Measurements from ENCODE around the gene PARD3B. TPM values are rescaled to one million over a fixed set of nuclear protein-coding genes. Genes with fewer than 3 reads are reported as not detected.

The PARD3B gene
- polyA plus RNA-seq, 3 donors: not detected

DNA sequence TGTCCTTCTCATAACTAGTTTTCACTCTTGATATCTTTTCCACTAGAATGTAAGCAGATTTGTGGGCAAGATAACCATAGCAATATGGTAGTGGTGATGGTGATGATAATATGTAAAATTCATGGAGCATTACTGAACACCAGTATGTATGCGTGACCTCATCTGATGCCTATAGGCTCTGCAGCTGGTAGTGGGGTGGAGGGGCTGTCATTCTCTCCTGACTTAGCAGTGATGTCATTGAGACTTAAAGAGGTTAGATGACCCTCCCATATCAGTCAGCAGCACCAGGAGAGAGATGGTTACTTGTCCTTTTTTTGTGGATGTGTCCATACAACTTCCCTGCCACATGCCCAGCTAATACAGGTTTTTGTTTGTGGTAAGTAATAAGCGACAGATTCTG, 27.9 kb downstream of the PARD3B start:
- no peak overlapping the region for H3K4me3 Mint-ChIP-seq
- WGBS (ENCODE audit: insufficient coverage): no CpG with 5 or more reads among the region's 2 CpGs
- H3K9ac ChIP-seq (ENCODE audit: insufficient read depth, low read length, poor library complexity, severe bottlenecking): no peak overlapping the region
- H3K27me3 Mint-ChIP-seq (ENCODE audit: low read depth in 3 of 3): peaks cover 0 to 1% (median 0%) of the 10 kb centered on the region in 3 donors
- no peaks in the 10 kb centered on the region for H4K20me1 ChIP-seq (ENCODE audit: insufficient read depth, low read length)
- peaks cover 0 to 4% (median 2%) of the 10 kb centered on the region in 7 donors for H3K9me3 Mint-ChIP-seq
- no peak overlapping the region for H3K27ac Mint-ChIP-seq
- intact Hi-C loops (cut with micrococcal nuclease): no loop called here
- H3K27me3 ChIP-seq (ENCODE audit: control insufficient read depth in 2 of 2, insufficient read depth in 2 of 2, low read length in 2 of 2): no peaks in the 10 kb centered on the region
- H3K4me1 ChIP-seq (ENCODE audit: control insufficient read depth in 1 of 2, insufficient read depth in 2 of 2, low read length in 2 of 2): no peaks in the 10 kb centered on the region
- no peaks in the 10 kb centered on the region for H3K4me1 Mint-ChIP-seq
- H3K4me3 ChIP-seq (replicated peaks in 1 of 3; ENCODE audit: low read depth in 2 of 3, low read length in 3 of 3): no peak overlapping the region
- H3K36me3 Mint-ChIP-seq: no peaks in the 10 kb centered on the region
- no peak overlapping the region for H3K4me2 ChIP-seq (replicated peaks; ENCODE audit: extremely low read depth, low read length, poor library complexity, severe bottlenecking)
- H3K9me3 ChIP-seq (replicated peaks in 1 of 2; ENCODE audit: control insufficient read depth in 1 of 2, insufficient read depth in 1 of 2, low read length in 2 of 2): no peaks in the 10 kb centered on the region
- no peak for DNase-seq
- H3K79me2 ChIP-seq (ENCODE audit: insufficient read depth, low read length): no peaks in the 10 kb centered on the region
- H3K36me3 ChIP-seq (replicated peaks in 1 of 2; ENCODE audit: control insufficient read depth in 1 of 2, insufficient read depth in 2 of 2, low read length in 2 of 2): no peaks in the 10 kb centered on the region
- TF ChIP-seq, protein P1, sequence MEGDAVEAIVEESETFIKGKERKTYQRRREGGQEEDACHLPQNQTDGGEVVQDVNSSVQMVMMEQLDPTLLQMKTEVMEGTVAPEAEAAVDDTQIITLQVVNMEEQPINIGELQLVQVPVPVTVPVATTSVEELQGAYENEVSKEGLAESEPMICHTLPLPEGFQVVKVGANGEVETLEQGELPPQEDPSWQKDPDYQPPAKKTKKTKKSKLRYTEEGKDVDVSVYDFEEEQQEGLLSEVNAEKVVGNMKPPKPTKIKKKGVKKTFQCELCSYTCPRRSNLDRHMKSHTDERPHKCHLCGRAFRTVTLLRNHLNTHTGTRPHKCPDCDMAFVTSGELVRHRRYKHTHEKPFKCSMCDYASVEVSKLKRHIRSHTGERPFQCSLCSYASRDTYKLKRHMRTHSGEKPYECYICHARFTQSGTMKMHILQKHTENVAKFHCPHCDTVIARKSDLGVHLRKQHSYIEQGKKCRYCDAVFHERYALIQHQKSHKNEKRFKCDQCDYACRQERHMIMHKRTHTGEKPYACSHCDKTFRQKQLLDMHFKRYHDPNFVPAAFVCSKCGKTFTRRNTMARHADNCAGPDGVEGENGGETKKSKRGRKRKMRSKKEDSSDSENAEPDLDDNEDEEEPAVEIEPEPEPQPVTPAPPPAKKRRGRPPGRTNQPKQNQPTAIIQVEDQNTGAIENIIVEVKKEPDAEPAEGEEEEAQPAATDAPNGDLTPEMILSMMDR (IDR thresholded peaks at IDR 0.05): no peak
- H2AFZ ChIP-seq (ENCODE audit: insufficient read depth, low read depth, low read length, poor library complexity, severe bottlenecking): no peak overlapping the region
- no peak overlapping the region for H3K27ac ChIP-seq (ENCODE audit: low read depth in 1 of 2, low read length in 2 of 2)

DNA sequence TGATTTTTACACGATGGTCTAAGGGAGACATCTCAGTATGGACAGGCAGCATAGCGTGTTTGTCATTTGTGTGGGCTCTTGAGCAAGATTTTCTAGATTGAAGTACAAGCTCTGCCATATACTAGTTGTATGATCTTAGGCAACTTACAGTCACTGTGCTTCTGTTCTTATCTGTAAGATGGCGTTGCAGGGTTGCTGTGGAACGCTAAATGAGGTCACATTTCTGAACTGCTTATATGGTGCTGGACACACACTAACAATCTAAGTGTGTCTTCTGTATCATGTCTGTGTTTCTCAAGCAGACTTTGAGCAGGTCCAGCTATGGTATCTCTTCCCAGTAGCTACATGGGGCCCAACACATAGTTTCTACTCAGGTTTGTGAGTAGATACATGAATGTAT, 29.2 kb downstream of the PARD3B start:
- TF ChIP-seq, protein P1 (IDR thresholded peaks at IDR 0.05): no peak
- DNase-seq: no peak
- Mint-ChIP-seq H3K4me3 (no peak overlapping the region), H3K9me3 (peaks cover 0 to 10% (median 4%) of the 10 kb centered on the region in 7 donors), H3K27me3 (ENCODE audit: low read depth in 3 of 3) (peaks cover 0 to 1% (median 0%) of the 10 kb centered on the region in 3 donors), H3K27ac (no peak overlapping the region), H3K4me1 (no peaks in the 10 kb centered on the region), H3K36me3 (no peaks in the 10 kb centered on the region)
- H3K4me3 ChIP-seq (replicated peaks in 1 of 3; ENCODE audit: low read depth in 2 of 3, low read length in 3 of 3): no peak overlapping the region
- H3K9me3 ChIP-seq (replicated peaks in 1 of 2; ENCODE audit: control insufficient read depth in 1 of 2, insufficient read depth in 1 of 2, low read length in 2 of 2): peaks cover 0 to 8% of the 10 kb centered on the region in 2 donors
- no peaks in the 10 kb centered on the region for H3K36me3 ChIP-seq (replicated peaks in 1 of 2; ENCODE audit: control insufficient read depth in 1 of 2, insufficient read depth in 2 of 2, low read length in 2 of 2)
- H3K27ac ChIP-seq (ENCODE audit: low read depth in 1 of 2, low read length in 2 of 2): no peak overlapping the region
- H4K20me1 ChIP-seq (ENCODE audit: insufficient read depth, low read length): no peaks in the 10 kb centered on the region
- no peak overlapping the region for H3K9ac ChIP-seq (ENCODE audit: insufficient read depth, low read length, poor library complexity, severe bottlenecking)
- no peaks in the 10 kb centered on the region for H3K79me2 ChIP-seq (ENCODE audit: insufficient read depth, low read length)
- H3K4me2 ChIP-seq (replicated peaks; ENCODE audit: extremely low read depth, low read length, poor library complexity, severe bottlenecking): no peak overlapping the region
- no peaks in the 10 kb centered on the region for H3K4me1 ChIP-seq (ENCODE audit: control insufficient read depth in 1 of 2, insufficient read depth in 2 of 2, low read length in 2 of 2)
- no peak overlapping the region for H2AFZ ChIP-seq (ENCODE audit: insufficient read depth, low read depth, low read length, poor library complexity, severe bottlenecking)
- 100% methylated on average over 4 of the region's 4 CpGs for WGBS (ENCODE audit: insufficient coverage)
- intact Hi-C loops (cut with micrococcal nuclease): no loop called here
- no peaks in the 10 kb centered on the region for H3K27me3 ChIP-seq (ENCODE audit: control insufficient read depth in 2 of 2, insufficient read depth in 2 of 2, low read length in 2 of 2)

Data from CD14-positive monocyte (primary cell).